ENCODE results near the gene SPHK2.

- TF ChIP-seq CTCF (IDR thresholded peaks at IDR 0.05) (no peak), POLR2AphosphoS5 (IDR thresholded peaks at IDR 0.05) (no peak), POLR2A (IDR thresholded peaks at IDR 0.05) (no peak), EP300 (IDR thresholded peaks at IDR 0.05; ENCODE audit: low read depth) (no peak)
These were observed 23.1 kb upstream of the SPHK2 start for GRCh38 chr19:48596237-48596636.

All from transverse colon (tissue), 4 donors.